Raji (cell line): ENCODE results near the gene CELSR1.

Source experiments
- POLR2A ChIP-seq: IDR thresholded peaks from 2 replicates; pipeline ENCODE4 v1.6.1; 2011; ENCODE audit warnings: low read depth, low read length, control low read depth; ENCODE audit not compliant: insufficient read depth

The CELSR1 gene

GRCh38 chr22:46534901-46535630, 2.4 kb downstream of the CELSR1 start:
- TF ChIP-seq POLR2A, result no peak

- TF ChIP-seq POLR2A, result no peak
These were observed 3.1 kb downstream of the CELSR1 start for GRCh38 chr22:46534177-46534776.

- TF ChIP-seq POLR2A, result no peak
These were observed 4.2 kb downstream of the CELSR1 start for GRCh38 chr22:46533070-46533833.

GRCh38 chr22:46532416-46532815, 5.0 kb downstream of the CELSR1 start:
- TF ChIP-seq POLR2A, result no peak

GRCh38 chr22:46531581-46532175, 5.7 kb downstream of the CELSR1 start:
- TF ChIP-seq POLR2A, result no peak

GRCh38 chr22:46528121-46528610, 9.3 kb downstream of the CELSR1 start:
- no peak for TF ChIP-seq POLR2A

- no peak for TF ChIP-seq POLR2A
These were observed 11.1 kb downstream of the CELSR1 start for GRCh38 chr22:46526244-46526839.

- TF ChIP-seq POLR2A, result no peak
These were observed 11.8 kb downstream of the CELSR1 start for GRCh38 chr22:46525389-46526243.

- no peak for TF ChIP-seq POLR2A
These were observed 13.1 kb downstream of the CELSR1 start for GRCh38 chr22:46524203-46524740.

- TF ChIP-seq POLR2A, result no peak
These were observed 14.6 kb downstream of the CELSR1 start for GRCh38 chr22:46522797-46523196.

GRCh38 chr22:46521994-46522393, 15.4 kb downstream of the CELSR1 start:
- no peak for TF ChIP-seq POLR2A

- no peak for TF ChIP-seq POLR2A
These were observed 16.5 kb downstream of the CELSR1 start for GRCh38 chr22:46520880-46521279.

- no peak for TF ChIP-seq POLR2A
These were observed 18.0 kb downstream of the CELSR1 start for GRCh38 chr22:46519377-46519776.
